Measurements from ENCODE around the gene TMA7.

Gene TMA7

DNA sequence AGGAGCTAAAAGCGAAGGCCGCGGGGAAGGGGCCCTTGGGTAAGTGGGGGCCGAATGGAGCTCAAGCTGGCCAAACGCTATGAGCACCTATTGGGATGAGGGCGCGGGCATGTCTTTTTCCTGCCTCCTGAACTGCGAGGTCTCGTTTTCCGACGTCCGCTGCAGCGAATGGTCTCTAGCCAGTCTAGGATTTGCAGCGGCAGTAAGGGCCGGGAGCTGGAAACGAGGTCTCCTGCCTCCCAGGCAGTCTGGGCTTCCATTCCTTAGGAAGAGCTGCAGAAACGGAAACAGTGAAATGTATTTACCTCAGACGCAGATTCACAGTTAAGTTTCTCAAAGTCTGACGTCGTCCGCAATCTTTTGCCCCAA, 517 bp downstream of the TMA7 start:
- peak overlapping the region; percentile 99 for H3K9ac ChIP-seq (ENCODE audit: low read depth, low read length, poor library complexity, severe bottlenecking)
- no peaks in the 10 kb centered on the region for H3K9me2 ChIP-seq (replicated peaks; ENCODE audit: low read depth, low read length)
- peak overlapping the region; percentile 95 for H3K4me2 ChIP-seq (ENCODE audit: low read depth, low read length, poor library complexity, severe bottlenecking)
- H4K20me1 ChIP-seq (ENCODE audit: insufficient read depth, low read length, poor library complexity, severe bottlenecking) = peaks cover 27% of the 10 kb centered on the region
- H3K4me1 ChIP-seq (ENCODE audit: insufficient read depth, low read length, poor library complexity, severe bottlenecking) = peaks cover 25% of the 10 kb centered on the region
- H3K4me3 ChIP-seq (ENCODE audit: low read length, poor library complexity, severe bottlenecking) = peak overlapping the region; percentile 81
- peaks cover 52% of the 10 kb centered on the region for H3K79me2 ChIP-seq (ENCODE audit: insufficient read depth, low read length)
- H3F3A ChIP-seq (ENCODE audit: low read depth) = no peaks in the 10 kb centered on the region
- no peak for TF ChIP-seq EZH2phosphoT487 (IDR thresholded peaks at IDR 0.05; ENCODE audit: borderline replicate concordance)
- TF ChIP-seq, protein P1, sequence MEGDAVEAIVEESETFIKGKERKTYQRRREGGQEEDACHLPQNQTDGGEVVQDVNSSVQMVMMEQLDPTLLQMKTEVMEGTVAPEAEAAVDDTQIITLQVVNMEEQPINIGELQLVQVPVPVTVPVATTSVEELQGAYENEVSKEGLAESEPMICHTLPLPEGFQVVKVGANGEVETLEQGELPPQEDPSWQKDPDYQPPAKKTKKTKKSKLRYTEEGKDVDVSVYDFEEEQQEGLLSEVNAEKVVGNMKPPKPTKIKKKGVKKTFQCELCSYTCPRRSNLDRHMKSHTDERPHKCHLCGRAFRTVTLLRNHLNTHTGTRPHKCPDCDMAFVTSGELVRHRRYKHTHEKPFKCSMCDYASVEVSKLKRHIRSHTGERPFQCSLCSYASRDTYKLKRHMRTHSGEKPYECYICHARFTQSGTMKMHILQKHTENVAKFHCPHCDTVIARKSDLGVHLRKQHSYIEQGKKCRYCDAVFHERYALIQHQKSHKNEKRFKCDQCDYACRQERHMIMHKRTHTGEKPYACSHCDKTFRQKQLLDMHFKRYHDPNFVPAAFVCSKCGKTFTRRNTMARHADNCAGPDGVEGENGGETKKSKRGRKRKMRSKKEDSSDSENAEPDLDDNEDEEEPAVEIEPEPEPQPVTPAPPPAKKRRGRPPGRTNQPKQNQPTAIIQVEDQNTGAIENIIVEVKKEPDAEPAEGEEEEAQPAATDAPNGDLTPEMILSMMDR (conservative IDR thresholded peaks at IDR 0.05; ENCODE audit: low read length) = no peak
- H3K9me3 ChIP-seq (ENCODE audit: insufficient read depth, low read depth, low read length) = no peaks in the 10 kb centered on the region
- H3K27me3 ChIP-seq (ENCODE audit: insufficient read depth, low read length, poor library complexity, severe bottlenecking) = no peaks in the 10 kb centered on the region
- H2AFZ ChIP-seq (ENCODE audit: low read length) = 0 out of 2 replicates have a peak overlapping the region, but pooled peaks have one; percentile 75
- peaks cover 10% of the 10 kb centered on the region; the same call in 1 of the 2 replicates for H3K36me3 ChIP-seq (ENCODE audit: insufficient read depth, low read length)

DNA sequence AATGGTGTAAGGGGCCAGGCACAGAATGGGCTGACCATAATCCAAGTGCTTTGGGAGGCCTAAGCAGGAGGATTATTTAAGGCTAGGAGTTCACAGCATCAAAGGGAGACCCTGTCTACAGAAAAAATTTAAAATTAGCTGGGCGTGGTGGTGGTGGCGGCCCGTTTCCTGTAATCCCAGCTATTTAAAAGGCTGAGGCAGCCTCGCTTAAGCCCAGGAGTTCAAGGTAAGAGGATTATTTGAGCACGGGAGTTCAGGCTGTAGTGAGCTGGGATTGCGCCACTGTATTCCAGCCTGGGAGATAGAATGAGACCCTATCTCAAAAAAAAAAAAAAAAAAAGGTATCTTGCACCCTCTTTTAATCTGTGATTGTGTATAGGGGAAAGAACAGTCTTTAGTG, 1.9 kb downstream of the TMA7 start:
- Histone ChIP-seq H3K9me3 (ENCODE audit: insufficient read depth, low read depth, low read length) (no peaks in the 10 kb centered on the region), H3K4me1 (ENCODE audit: insufficient read depth, low read length, poor library complexity, severe bottlenecking) (peaks cover 25% of the 10 kb centered on the region), H3K9ac (ENCODE audit: low read depth, low read length, poor library complexity, severe bottlenecking) (peak overlapping the region; percentile 99), H3K9me2 (replicated peaks; ENCODE audit: low read depth, low read length) (no peaks in the 10 kb centered on the region), H4K20me1 (ENCODE audit: insufficient read depth, low read length, poor library complexity, severe bottlenecking) (peaks cover 27% of the 10 kb centered on the region), H3F3A (ENCODE audit: low read depth) (no peaks in the 10 kb centered on the region), H3K79me2 (ENCODE audit: insufficient read depth, low read length) (peaks cover 55% of the 10 kb centered on the region), H3K27me3 (ENCODE audit: insufficient read depth, low read length, poor library complexity, severe bottlenecking) (no peaks in the 10 kb centered on the region), H3K4me2 (ENCODE audit: low read depth, low read length, poor library complexity, severe bottlenecking) (peak overlapping the region; percentile 95), H3K36me3 (ENCODE audit: insufficient read depth, low read length) (peaks cover 10% of the 10 kb centered on the region; the same call in 1 of the 2 replicates), H3K4me3 (ENCODE audit: low read length, poor library complexity, severe bottlenecking) (peak overlapping the region; percentile 81), H2AFZ (ENCODE audit: low read length) (no peak overlapping the region)
- no peak for TF ChIP-seq EZH2phosphoT487 (IDR thresholded peaks at IDR 0.05; ENCODE audit: borderline replicate concordance)
- TF ChIP-seq, protein P1 (conservative IDR thresholded peaks at IDR 0.05; ENCODE audit: low read length) = no peak

DNA sequence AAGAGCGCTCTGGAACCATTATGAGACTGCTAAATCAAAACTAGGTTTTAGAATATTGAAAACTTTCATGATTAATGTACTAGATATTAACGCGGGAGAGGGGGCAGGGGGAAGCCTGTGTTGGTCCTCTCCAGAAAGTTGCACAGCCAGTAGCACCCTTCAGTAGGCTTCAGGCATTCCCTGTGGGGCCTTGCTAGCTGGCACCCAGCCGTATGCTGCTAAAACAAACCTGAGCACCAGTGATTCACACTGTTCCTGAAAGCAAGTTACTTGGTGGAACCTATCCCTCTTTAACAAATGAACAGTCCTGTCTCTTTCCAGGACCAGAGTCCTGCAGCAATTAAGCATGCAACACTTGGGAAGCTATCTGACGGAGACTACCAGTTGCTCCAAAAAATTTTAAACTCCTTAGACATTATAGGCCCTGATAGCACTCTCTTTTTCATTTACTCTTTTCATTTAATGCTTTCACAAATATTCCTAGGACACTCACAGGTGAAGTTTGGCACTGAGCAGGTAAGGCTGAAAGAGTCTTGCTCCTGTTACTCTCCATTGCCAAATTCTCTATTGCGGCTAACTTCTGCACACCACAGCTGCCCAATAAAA, 5.3 kb downstream of the TMA7 start:
- H3K4me1 ChIP-seq (ENCODE audit: insufficient read depth, low read length, poor library complexity, severe bottlenecking) = peaks cover 39% of the 10 kb centered on the region
- peak overlapping the region; percentile 95 for H3K9ac ChIP-seq (ENCODE audit: low read depth, low read length, poor library complexity, severe bottlenecking)
- no peaks in the 10 kb centered on the region for H3F3A ChIP-seq (ENCODE audit: low read depth)
- peaks cover 10% of the 10 kb centered on the region; the same call in 1 of the 2 replicates for H3K36me3 ChIP-seq (ENCODE audit: insufficient read depth, low read length)
- H3K9me3 ChIP-seq (ENCODE audit: insufficient read depth, low read depth, low read length) = no peaks in the 10 kb centered on the region
- H3K27me3 ChIP-seq (ENCODE audit: insufficient read depth, low read length, poor library complexity, severe bottlenecking) = no peaks in the 10 kb centered on the region
- peaks cover 31% of the 10 kb centered on the region for H4K20me1 ChIP-seq (ENCODE audit: insufficient read depth, low read length, poor library complexity, severe bottlenecking)
- TF ChIP-seq EZH2phosphoT487 (IDR thresholded peaks at IDR 0.05; ENCODE audit: borderline replicate concordance) = no peak
- TF ChIP-seq, protein P1 (conservative IDR thresholded peaks at IDR 0.05; ENCODE audit: low read length) = no peak
- peak overlapping the region; percentile 98 for H3K4me3 ChIP-seq (ENCODE audit: low read length, poor library complexity, severe bottlenecking)
- H3K79me2 ChIP-seq (ENCODE audit: insufficient read depth, low read length) = peaks cover 55% of the 10 kb centered on the region
- H3K4me2 ChIP-seq (ENCODE audit: low read depth, low read length, poor library complexity, severe bottlenecking) = peak overlapping the region; percentile 97
- H3K9me2 ChIP-seq (replicated peaks; ENCODE audit: low read depth, low read length) = no peaks in the 10 kb centered on the region
- H2AFZ ChIP-seq (ENCODE audit: low read length) = no peak overlapping the region
